K562 (cell line): ENCODE data around the gene DTNB. TPM values are rescaled to one million over a fixed set of nuclear protein-coding genes. Genes with fewer than 3 reads are reported as not detected.

Experiments used
- ATAC-seq: fragments of 200-7000 bp; cut with Tn5 transposase; 3 replicates; pipeline ENCODE4 v1.9.1; 2020; ENCODE audit warnings: moderate library complexity
- BruUV-seq: library from RNA; stranded (reverse); fragments of 400-500 nt; replicated peaks from 2 replicates; lab custom pipeline; 2021; lab: Mats Ljungman, UMichigan
- CTCF ChIA-PET: fragments of 300-600 bp; formaldehyde crosslinking; extraction: SDS; loops from one replicate; lab custom pipeline; 2021; ENCODE audit warnings: low intra/inter-chr PET ratio; lab: Yijun Ruan, JAX
- POLR2A ChIA-PET: fragments of 300-600, 350-650 bp; sonication (Branson Sonifier 250); formaldehyde crosslinking; extraction: SDS; loops from one replicate; lab custom pipeline; 2021; ENCODE audit warnings: antibody characterized with exemption, inconsistent platforms; lab: Yijun Ruan, JAX
- DNase-seq, 4 experiments: peaks; one replicate each; pipeline versions ENCODE4 v3.0.0 to v3.0.0-alpha.2; 2011 to 2018; ENCODE audit warnings: low spot score in 3 of 4, mixed read lengths in 3 of 4; ENCODE audit errors: extremely low read depth in 1 of 4
- FAIRE-seq: peaks from 2 replicates; lab custom pipeline; 2011; peaks lifted over from hg19 to GRCh38; lab: Jason Lieb, UNC
- H2AFZ ChIP-seq: 2 replicates; pipeline ENCODE4 v1.6.0; 2011; ENCODE audit warnings: low read depth, low read length, control low read depth, inconsistent platforms
- H3K27ac ChIP-seq: fragments of 200-600 bp; 3 replicates; pipeline ENCODE4 v1.8.0; 2011; ENCODE audit warnings: low read depth, mild to moderate bottlenecking, control low read depth, inconsistent platforms, low read length, moderate library complexity, mixed read lengths; ENCODE audit errors: extremely low read depth
- H3K27me3 ChIP-seq, 2 experiments: fragments of 300-600 bp in 1 of 2; 2 replicates in 1 of 2; 3 replicates in 1 of 2; pipeline versions ENCODE4 v1.6.0 to v1.8.0; 2011; ENCODE audit warnings: inconsistent platforms in 2 of 2, low read length in 2 of 2, mild to moderate bottlenecking in 1 of 2, mixed read lengths in 1 of 2, moderate library complexity in 1 of 2; ENCODE audit not compliant: control insufficient read depth in 2 of 2, insufficient read depth in 2 of 2
- H3K36me3 ChIP-seq: fragments of 300-600 bp; 3 replicates; pipeline ENCODE4 v1.8.0; 2011; ENCODE audit warnings: mild to moderate bottlenecking, low read length, inconsistent platforms; ENCODE audit not compliant: control insufficient read depth, insufficient read depth
- H3K4me1 ChIP-seq, 2 experiments: fragments of 200-600 bp in 1 of 2; replicated peaks in 1 of 2; 2 replicates in 1 of 2; 3 replicates in 1 of 2; pipeline versions ENCODE4 v1.5.1 to v1.8.0; 2011; ENCODE audit warnings: inconsistent platforms in 2 of 2, low read length in 2 of 2, mild to moderate bottlenecking in 1 of 2, mixed read lengths in 1 of 2, moderate library complexity in 1 of 2; ENCODE audit not compliant: control insufficient read depth in 2 of 2, insufficient read depth in 2 of 2
- H3K4me2 ChIP-seq: 2 replicates; pipeline ENCODE4 v1.6.1; 2011; ENCODE audit warnings: low read length, control low read depth, inconsistent platforms, mixed read lengths; ENCODE audit not compliant: insufficient read depth
- H3K4me3 ChIP-seq: fragments of 200-600 bp; sonication (generic), shearing (Covaris generic); 2 replicates; pipeline ENCODE4 v1.5.1; 2016; ENCODE audit warnings: control low read depth, inconsistent platforms
- H3K79me2 ChIP-seq: fragments of 200-600 bp; 3 replicates; pipeline ENCODE4 v1.8.0; 2011; ENCODE audit warnings: low read length, inconsistent platforms; ENCODE audit not compliant: control insufficient read depth, insufficient read depth
- H3K9ac ChIP-seq, 2 experiments: 2 replicates each; pipeline versions ENCODE4 v1.6.0 to v1.6.1; 2011; ENCODE audit warnings: low read depth in 2 of 2, low read length in 2 of 2, control low read depth in 1 of 2, inconsistent platforms in 1 of 2, mild to moderate bottlenecking in 1 of 2, mixed read lengths in 1 of 2; ENCODE audit not compliant: insufficient read depth in 1 of 2
- H3K9me1 ChIP-seq: one replicate; pipeline ENCODE4 v1.6.0; 2011; ENCODE audit warnings: inconsistent platforms, mild to moderate bottlenecking, low read length, moderate library complexity; ENCODE audit not compliant: control insufficient read depth, insufficient read depth
- H3K9me3 ChIP-seq: replicated peaks from 2 replicates; pipeline ENCODE4 v1.5.1; 2011; ENCODE audit warnings: low read depth, low read length, inconsistent platforms; ENCODE audit not compliant: control insufficient read depth, insufficient read depth
- H4K20me1 ChIP-seq: replicated peaks from 2 replicates; pipeline ENCODE4 v1.6.1; 2011; ENCODE audit warnings: low read length, inconsistent platforms, mixed read lengths; ENCODE audit not compliant: control insufficient read depth, insufficient read depth
- ASH1L ChIP-seq: fragments of 450-650 bp; IDR thresholded peaks from 2 replicates; pipeline ENCODE4 v1.6.1; 2018; ENCODE audit warnings: borderline replicate concordance, mild to moderate bottlenecking, low read depth; ENCODE audit not compliant: partially characterized antibody
- BMI1 ChIP-seq: fragments of 150-350 bp; IDR thresholded peaks from 2 replicates; pipeline ENCODE4 v1.6.1; 2014; ENCODE audit warnings: low read length
- ID3 ChIP-seq, 2 experiments: fragments of 250-450 bp in 1 of 2; fragments of 450-650 bp in 1 of 2; sonication (Bioruptor Pico) in 1 of 2; IDR thresholded peaks; 2 replicates each; pipeline versions ENCODE4 v1.6.1 to v1.8.0; 2016 to 2021; ENCODE audit warnings: mild to moderate bottlenecking in 2 of 2, moderate library complexity in 2 of 2, missing compliant biosample characterization in 1 of 2, missing genetic modification characterization in 1 of 2
- NELFE ChIP-seq: IDR thresholded peaks from 2 replicates; pipeline ENCODE4 v1.6.1; 2011; ENCODE audit warnings: mild to moderate bottlenecking; ENCODE audit not compliant: insufficient read depth, insufficient read length
- PHB2 ChIP-seq: fragments of 450-650 bp; IDR thresholded peaks from 2 replicates; pipeline ENCODE4 v1.6.1; 2017; ENCODE audit warnings: low read depth
- SMAD3 ChIP-seq: fragments of 450-650 bp; formaldehyde crosslinking; conservative IDR thresholded peaks from 2 replicates; pipeline ENCODE4 v1.4.0; 2020; ENCODE audit warnings: mild to moderate bottlenecking
- ZNF24 ChIP-seq: fragments of 450-650 bp; IDR thresholded peaks from 2 replicates; pipeline ENCODE4 v1.6.1; 2016
- ZNF347 ChIP-seq: fragments of 450-650 bp; formaldehyde crosslinking; IDR thresholded peaks from 2 replicates; pipeline ENCODE4 v1.4.0; 2020; ENCODE audit warnings: low read depth, mild to moderate bottlenecking, moderate library complexity
- WGBS: fragments of 100-300 bp; shearing (Covaris generic); methylation state at CpG from one replicate; pipeline ENCODE4 v1.1.6; 2016; ENCODE audit warnings: low coverage, mixed read lengths; ENCODE audit not compliant: insufficient coverage; ENCODE audit errors: missing lambda C conversion rate; 5-methylcytosine and 5-hydroxymethylcytosine counted together
- in situ Hi-C: fragments of 300-500 bp; cut with MboI; formaldehyde crosslinking; loops from 4 replicates; pipeline ENCODE4 v1.15.0; 2018; ENCODE audit warnings: inconsistent platforms, mixed read lengths
- intact Hi-C: fragments of 100-400 bp; cut with micrococcal nuclease; formaldehyde crosslinking; loops from 2 replicates; pipeline ENCODE4 v1.14.2; 2022
- polyA plus RNA-seq, 8 experiments: library from polyadenylated mRNA; depleted of rRNA in 4 of 8; stranded (reverse) in 5 of 8; unstranded in 3 of 8; fragments of >200 nt; fragmentation: Nextera tagmentation in 2 of 8; fragmentation: Illumina TruSeq in 1 of 8; extraction: Ambion mirVana in 2 of 8; extraction: Trizol in 1 of 8; gene quantifications; 2 replicates each; pipeline versions ENCODE4 v1.2.1 to v1.2.3, GENCODE V29; 2011 to 2014; ENCODE audit warnings: inconsistent platforms in 1 of 8, missing spikeins in 1 of 8
- total RNA-seq, 7 experiments: library from RNA; depleted of rRNA in 6 of 7; stranded (reverse); fragments of >200 nt in 6 of 7; fragmentation: Illumina TruSeq in 2 of 7; extraction: Trizol in 2 of 7; gene quantifications; 2 replicates each; pipeline versions ENCODE4 v1.2.1 to v1.2.3, GENCODE V29; 2011 to 2021; ENCODE audit warnings: low replicate concordance in 1 of 7
- TF ChIP-seq, protein P1 (sequence below): fragments of 250-450 bp; sonication (Bioruptor Pico); IDR thresholded peaks from 2 replicates; pipeline ENCODE4 v1.6.1; 2021; ENCODE audit warnings: mild to moderate bottlenecking

The DTNB gene
- total and polyA plus RNA-seq, 9 of the 15 experiments (the other 6 are each of a cell fraction or from before 2014, with no cell fraction given), result 0.18 to 2.0 (median 0.77) TPM; not detected in 2

GRCh38 chr2:25446122-25446521, 227.3 kb downstream of the DTNB start:
- TF ChIP-seq, protein P1, sequence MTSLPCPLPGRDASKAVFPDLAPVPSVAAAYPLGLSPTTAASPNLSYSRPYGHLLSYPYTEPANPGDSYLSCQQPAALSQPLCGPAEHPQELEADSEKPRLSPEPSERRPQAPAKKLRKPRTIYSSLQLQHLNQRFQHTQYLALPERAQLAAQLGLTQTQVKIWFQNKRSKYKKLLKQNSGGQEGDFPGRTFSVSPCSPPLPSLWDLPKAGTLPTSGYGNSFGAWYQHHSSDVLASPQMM (CRISPR knock-in tag), result no peak
- TF ChIP-seq ASH1L (no peak), ID3 (CRISPR knock-in tag; IDR thresholded peaks at IDR 0.05) (no peak), ID3 (tag; IDR thresholded peaks at IDR 0.05) (no peak), ZNF347 (CRISPR knock-in tag) (no peak), PHB2 (no peak), BMI1 (no peak), ZNF24 (no peak), NELFE (no peak), SMAD3 (CRISPR knock-in tag) (no peak)
- Histone ChIP-seq H3K9me1 (no peaks in the 10 kb centered on the region), H3K27ac (no peak overlapping the region), H3K36me3 (no peaks in the 10 kb centered on the region), H4K20me1 (no peaks in the 10 kb centered on the region; the same call in 1 of the 2 replicates), H3K4me3 (no peak overlapping the region), H3K9ac (no peak overlapping the region), H3K27me3 (peaks cover 4 to 5% of the 10 kb centered on the region in 2 experiments; a peak in 3 of 5 replicates), H3K4me1 (no peaks in the 10 kb centered on the region), H2AFZ (no peak overlapping the region), H3K9me3 (no peaks in the 10 kb centered on the region), H3K4me2 (no peak overlapping the region), H3K79me2 (no peaks in the 10 kb centered on the region)
- DNase-seq (no peak), FAIRE-seq (no peak), ATAC-seq (no peak)
- BruUV-seq, result no TSS peak
- WGBS, result 1% methylated on average over 4 of the region's 4 CpGs
- intact Hi-C loops, result no loop called here
- ChIA-PET CTCF (no interaction called here), POLR2A (no interaction called here)
- in situ Hi-C loops, result no loop called here
